NB4 (cell line): Measurements from ENCODE around the gene CEMIP2.

ENCODE experiments used
- CTCF ChIP-seq: IDR thresholded peaks from one replicate; pipeline ENCODE4 v1.5.1; 2012; ENCODE audit warnings: low read depth, low read length
- POLR2A ChIP-seq: IDR thresholded peaks from 2 replicates; pipeline ENCODE4 v1.6.1; 2011; ENCODE audit warnings: mild to moderate bottlenecking; ENCODE audit not compliant: insufficient read length; ENCODE audit errors: extremely low read depth

- no peak for TF ChIP-seq CTCF
- no peak for TF ChIP-seq POLR2A
These were observed 1.6 kb downstream of the CEMIP2 start for GRCh38 chr9:71766663-71767062.
